Mucosa of rectum (tissue), 2 donors: ENCODE measurements around the gene NPIPB2.

Experiments
- H3K27ac ChIP-seq, 2 donors: one replicate each; pipeline ENCODE4 v1.7.0; 2013; ENCODE audit warnings: inconsistent platforms in 2 of 2, low read depth in 2 of 2, low read length in 2 of 2
- H3K27me3 ChIP-seq, 2 donors: one replicate each; pipeline ENCODE4 v1.7.0; 2013; ENCODE audit warnings: low read length in 2 of 2; ENCODE audit not compliant: control insufficient read depth in 2 of 2, insufficient read depth in 2 of 2
- H3K36me3 ChIP-seq, 2 donors: one replicate each; pipeline ENCODE4 v1.7.0; 2013; ENCODE audit warnings: low read length in 2 of 2; ENCODE audit not compliant: control insufficient read depth in 2 of 2, insufficient read depth in 2 of 2
- H3K4me1 ChIP-seq, 2 donors: one replicate each; pipeline ENCODE4 v1.7.0; 2013; ENCODE audit warnings: low read length in 2 of 2, mild to moderate bottlenecking in 1 of 2; ENCODE audit not compliant: control insufficient read depth in 2 of 2, insufficient read depth in 2 of 2
- H3K4me3 ChIP-seq, 2 donors: one replicate each; pipeline ENCODE4 v1.7.0; 2013; ENCODE audit warnings: low read length in 2 of 2
- H3K9ac ChIP-seq, 2 donors: one replicate each; pipeline ENCODE4 v1.7.0; 2013; ENCODE audit warnings: low read length in 2 of 2, low read depth in 1 of 2, mild to moderate bottlenecking in 1 of 2
- H3K9me3 ChIP-seq, 2 donors: one replicate each; pipeline ENCODE4 v1.7.0; 2013; ENCODE audit warnings: low read length in 2 of 2; ENCODE audit not compliant: control insufficient read depth in 2 of 2
- donor health status: healthy.
- donor health status: Normal muscosa, but diverticular disease.

Gene NPIPB2

GRCh38 chr16:11916524-11917285, 25.1 kb downstream of the NPIPB2 start:
- Histone ChIP-seq H3K9me3 (no peaks in the 10 kb centered on the region), H3K36me3 (no peaks in the 10 kb centered on the region), H3K27ac (peak overlapping the region; percentile 90 to 91), H3K4me1 (peaks cover 16 to 18% of the 10 kb centered on the region in 2 donors), H3K4me3 (peak overlapping the region; percentile 85 to 91), H3K27me3 (no peaks in the 10 kb centered on the region), H3K9ac (peak overlapping the region; percentile 71 to 87)

- H3K4me3 ChIP-seq = peak within 1 kb of the TSS; percentile 89 to 93
- H3K9me3 ChIP-seq = no peaks in the 10 kb centered on the region
- peak within 1 kb of the TSS; percentile 88 to 93 for H3K9ac ChIP-seq
- no peaks in the 10 kb centered on the region for H3K36me3 ChIP-seq
- no peaks in the 10 kb centered on the region for H3K27me3 ChIP-seq
- peak within 1 kb of the TSS; percentile 91 to 96 for H3K27ac ChIP-seq
- peaks cover 16 to 18% of the 10 kb centered on the region in 2 donors for H3K4me1 ChIP-seq
Observed at GRCh38 chr16:11915644-11916523, 26.0 kb downstream of the NPIPB2 start, which contains the start of gene GSPT1. Gene GSPT1 (minus strand): TSS chr16:11915956. CDS start chr16:11915720, 236 bp downstream.

GRCh38 chr16:11915114-11915643, 26.7 kb downstream of the NPIPB2 start:
- H3K27me3 ChIP-seq = no peaks in the 10 kb centered on the region
- H3K36me3 ChIP-seq = no peaks in the 10 kb centered on the region
- no peaks in the 10 kb centered on the region for H3K9me3 ChIP-seq
- peak overlapping the region; percentile 91 to 96 for H3K27ac ChIP-seq
- peaks cover 16 to 18% of the 10 kb centered on the region in 2 donors for H3K4me1 ChIP-seq
- H3K9ac ChIP-seq = peak overlapping the region; percentile 88 to 93
- peak overlapping the region; percentile 89 to 93 for H3K4me3 ChIP-seq

- Histone ChIP-seq H3K4me1 (peaks cover 16 to 18% of the 10 kb centered on the region in 2 donors), H3K27ac (peak overlapping the region; percentile 91 to 96), H3K9me3 (no peaks in the 10 kb centered on the region)
Observed at GRCh38 chr16:11914210-11915113, 27.4 kb downstream of the NPIPB2 start.

GRCh38 chr16:11913425-11914079, 28.3 kb downstream of the NPIPB2 start:
- H3K9ac ChIP-seq = peak overlapping the region; percentile 88 to 93
- H3K27me3 ChIP-seq = no peaks in the 10 kb centered on the region
- H3K9me3 ChIP-seq = no peaks in the 10 kb centered on the region
- peak overlapping the region; percentile 91 to 96 for H3K27ac ChIP-seq
- H3K4me3 ChIP-seq = peak overlapping the region; percentile 89 to 93
- H3K4me1 ChIP-seq = peaks cover 16 to 18% of the 10 kb centered on the region in 2 donors
- H3K36me3 ChIP-seq = no peaks in the 10 kb centered on the region

More at GRCh38 chr16:11914210-11915113, 27.4 kb downstream of the NPIPB2 start:
- H3K4me3 ChIP-seq = peak overlapping the region; percentile 89 to 93
- peak overlapping the region; percentile 88 to 93 for H3K9ac ChIP-seq
- no peaks in the 10 kb centered on the region for H3K36me3 ChIP-seq
- no peaks in the 10 kb centered on the region for H3K27me3 ChIP-seq

- no peak overlapping the region for H3K27ac ChIP-seq
Observed at GRCh38 chr16:11909653-11910545, 31.9 kb downstream of the NPIPB2 start.

GRCh38 chr16:11907160-11907970, 34.5 kb downstream of the NPIPB2 start:
- no peaks in the 10 kb centered on the region for H3K36me3 ChIP-seq
- H3K9ac ChIP-seq = no peak overlapping the region
- no peak overlapping the region for H3K27ac ChIP-seq
- H3K27me3 ChIP-seq = no peaks in the 10 kb centered on the region
- no peak overlapping the region for H3K4me3 ChIP-seq
- no peaks in the 10 kb centered on the region for H3K4me1 ChIP-seq
- H3K9me3 ChIP-seq = no peaks in the 10 kb centered on the region

More at GRCh38 chr16:11909653-11910545, 31.9 kb downstream of the NPIPB2 start:
- H3K4me3 ChIP-seq = no peak overlapping the region
- no peaks in the 10 kb centered on the region for H3K9me3 ChIP-seq
- H3K36me3 ChIP-seq = no peaks in the 10 kb centered on the region
- H3K27me3 ChIP-seq = no peaks in the 10 kb centered on the region
- H3K4me1 ChIP-seq = peaks cover 12 to 18% of the 10 kb centered on the region in 2 donors
- H3K9ac ChIP-seq = no peak overlapping the region

GRCh38 chr16:11903906-11904305, 37.9 kb downstream of the NPIPB2 start:
- Histone ChIP-seq H3K4me1 (no peaks in the 10 kb centered on the region), H3K9me3 (no peaks in the 10 kb centered on the region), H3K36me3 (peaks cover 5 to 10% of the 10 kb centered on the region in 2 donors), H3K27ac (no peak overlapping the region), H3K4me3 (no peak overlapping the region), H3K27me3 (no peaks in the 10 kb centered on the region), H3K9ac (no peak overlapping the region)
